Keratinocyte (primary cell): ENCODE measurements around the gene CDH12.

Experiments
- CTCF ChIP-seq, 3 experiments: IDR thresholded peaks in 1 of 3; conservative IDR thresholded peaks in 1 of 3; optimal IDR thresholded peaks in 1 of 3; 2 replicates in 2 of 3; 3 replicates in 1 of 3; pipeline versions ENCODE3 to v1.5.1; 2011; ENCODE audit warnings: low read length in 3 of 3, mild to moderate bottlenecking in 3 of 3, moderate library complexity in 2 of 3, control low read depth in 1 of 3, inconsistent platforms in 1 of 3; ENCODE audit not compliant: insufficient read depth in 2 of 3; ENCODE audit errors: extremely low read depth in 1 of 3
- EZH2 ChIP-seq: IDR thresholded peaks from one replicate; pipeline ENCODE4 v1.6.1; 2012; ENCODE audit warnings: inconsistent platforms, mild to moderate bottlenecking, low read length, moderate library complexity

DNA sequence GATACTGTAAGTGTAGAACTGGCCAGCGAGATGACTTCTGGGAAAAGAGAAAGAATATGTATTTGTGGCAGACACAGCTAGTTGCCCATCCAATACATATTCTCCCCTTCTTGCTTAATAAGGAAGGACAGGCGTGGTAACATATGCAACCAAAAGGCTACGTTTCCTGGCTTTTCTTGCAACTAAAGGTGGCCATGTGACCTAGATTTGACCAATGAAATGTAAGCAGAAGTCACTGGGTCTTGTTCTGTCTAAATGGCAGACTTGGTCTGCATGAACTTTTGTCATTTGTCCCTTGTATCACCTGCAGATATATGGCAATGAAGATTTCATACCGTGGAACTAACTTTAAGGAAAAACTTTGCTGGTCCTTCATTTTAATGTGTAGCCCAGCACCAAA lies 183.8 kb downstream of the CDH12 start:
- TF ChIP-seq CTCF (optimal IDR thresholded peaks at IDR 0.05 in 1 of 3, IDR thresholded peaks at IDR 0.05 in 1 of 3, conservative IDR thresholded peaks at IDR 0.05 in 1 of 3; ENCODE audit: extremely low read depth in 1 of 3, insufficient read depth in 2 of 3, low read length in 3 of 3) (no peak), EZH2 (no peak)
